ENCODE data around the gene PPP1R26. TPM values are rescaled to one million over a fixed set of nuclear protein-coding genes. Genes with fewer than 3 reads are reported as not detected.

The PPP1R26 gene
- total and polyA plus RNA-seq, 9 of the 15 experiments (the other 6 are each of a cell fraction or from before 2014, with no cell fraction given), result 0.77 to 26.8 (median 9.3) TPM

DNA sequence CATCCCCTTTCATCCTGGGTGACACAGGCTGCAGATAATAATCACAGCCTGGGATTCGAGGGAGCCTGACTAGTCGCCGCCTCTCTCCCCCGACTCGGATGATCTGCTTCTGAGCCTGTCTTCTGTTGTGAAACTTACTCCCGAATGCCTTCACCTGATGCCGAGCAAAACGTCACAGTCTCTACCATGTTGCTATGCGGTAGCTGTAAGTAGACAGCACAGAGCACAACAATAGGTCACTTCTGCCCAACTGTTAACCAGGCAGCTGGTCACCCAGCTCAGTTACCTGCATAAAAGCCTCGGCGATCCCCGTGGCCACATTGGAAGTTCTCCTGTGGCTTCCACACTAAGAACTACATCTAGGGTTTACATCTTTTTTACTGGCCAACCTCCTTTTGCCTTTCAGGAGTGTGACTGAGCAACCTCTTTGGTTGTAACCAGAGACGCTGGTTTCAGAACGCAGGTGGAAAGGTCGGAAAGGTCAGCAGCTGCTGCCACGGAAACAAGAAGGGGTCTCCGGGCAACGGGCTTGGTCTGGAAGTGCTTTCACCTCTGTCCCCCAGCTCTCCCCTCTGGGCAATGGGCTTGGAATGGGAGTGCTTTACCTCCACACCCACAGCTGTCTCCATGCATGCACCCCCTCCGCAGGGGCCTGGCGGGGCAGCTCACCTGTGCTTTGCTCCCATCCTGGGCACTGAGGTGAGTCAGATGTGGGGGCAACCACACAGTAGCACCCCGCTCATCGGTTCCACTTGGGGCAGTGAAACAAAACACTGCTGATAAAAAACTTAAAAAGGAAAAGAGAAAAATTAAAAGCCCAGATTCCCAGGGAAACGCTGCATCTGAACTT is 7.6 kb upstream of the PPP1R26 start (continued):
- TF ChIP-seq CEBPG (CRISPR knock-in tag; IDR thresholded peaks at IDR 0.05) (no peak), CEBPG (tag; conservative IDR thresholded peaks at IDR 0.05 in 1 of 2, IDR thresholded peaks at IDR 0.05 in 1 of 2) (peak in 1 of 2 experiments; percentile 30; a peak in 1 of 4 replicates), JUND (IDR thresholded peaks at IDR 0.05; ENCODE audit: borderline replicate concordance, low read depth, low read length) (peak; percentile 24; the same call in 1 of the 2 replicates), JUND (tag; IDR thresholded peaks at IDR 0.05; ENCODE audit: borderline replicate concordance, low read depth, low read length) (no peak; the same call in 2 of the 3 replicates), RFX1 (IDR thresholded peaks at IDR 0.05) (peak; percentile 80), FOXJ3 (CRISPR knock-in tag; IDR thresholded peaks at IDR 0.05) (no peak), DPF2 (IDR thresholded peaks at IDR 0.05) (peak; percentile 10; the same call in 1 of the 2 replicates)
- TF ChIP-seq, protein P1, sequence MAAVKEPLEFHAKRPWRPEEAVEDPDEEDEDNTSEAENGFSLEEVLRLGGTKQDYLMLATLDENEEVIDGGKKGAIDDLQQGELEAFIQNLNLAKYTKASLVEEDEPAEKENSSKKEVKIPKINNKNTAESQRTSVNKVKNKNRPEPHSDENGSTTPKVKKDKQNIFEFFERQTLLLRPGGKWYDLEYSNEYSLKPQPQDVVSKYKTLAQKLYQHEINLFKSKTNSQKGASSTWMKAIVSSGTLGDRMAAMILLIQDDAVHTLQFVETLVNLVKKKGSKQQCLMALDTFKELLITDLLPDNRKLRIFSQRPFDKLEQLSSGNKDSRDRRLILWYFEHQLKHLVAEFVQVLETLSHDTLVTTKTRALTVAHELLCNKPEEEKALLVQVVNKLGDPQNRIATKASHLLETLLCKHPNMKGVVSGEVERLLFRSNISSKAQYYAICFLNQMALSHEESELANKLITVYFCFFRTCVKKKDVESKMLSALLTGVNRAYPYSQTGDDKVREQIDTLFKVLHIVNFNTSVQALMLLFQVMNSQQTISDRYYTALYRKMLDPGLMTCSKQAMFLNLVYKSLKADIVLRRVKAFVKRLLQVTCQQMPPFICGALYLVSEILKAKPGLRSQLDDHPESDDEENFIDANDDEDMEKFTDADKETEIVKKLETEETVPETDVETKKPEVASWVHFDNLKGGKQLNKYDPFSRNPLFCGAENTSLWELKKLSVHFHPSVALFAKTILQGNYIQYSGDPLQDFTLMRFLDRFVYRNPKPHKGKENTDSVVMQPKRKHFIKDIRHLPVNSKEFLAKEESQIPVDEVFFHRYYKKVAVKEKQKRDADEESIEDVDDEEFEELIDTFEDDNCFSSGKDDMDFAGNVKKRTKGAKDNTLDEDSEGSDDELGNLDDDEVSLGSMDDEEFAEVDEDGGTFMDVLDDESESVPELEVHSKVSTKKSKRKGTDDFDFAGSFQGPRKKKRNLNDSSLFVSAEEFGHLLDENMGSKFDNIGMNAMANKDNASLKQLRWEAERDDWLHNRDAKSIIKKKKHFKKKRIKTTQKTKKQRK (IDR thresholded peaks at IDR 0.05; ENCODE audit: borderline replicate concordance, low read depth, low read length), result no peak

Data from K562 (cell line).